Trophoblast cell (in vitro differentiated cells and primary cell): ENCODE data around the gene OR6K2.

Source experiments
- DNase-seq, 2 donors: peaks; one replicate each; pipeline ENCODE4 v3.0.0-alpha.2; 2016
- H2AFZ ChIP-seq: 2 replicates; pipeline ENCODE4 v1.6.1; 2013; ENCODE audit warnings: low read length, moderate library complexity, mild to moderate bottlenecking; ENCODE audit not compliant: insufficient read depth, poor library complexity
- H2AK5ac ChIP-seq: 2 replicates; pipeline ENCODE4 v1.6.1; 2013; ENCODE audit warnings: mild to moderate bottlenecking, low read length
- H2BK120ac ChIP-seq: 2 replicates; pipeline ENCODE4 v1.6.1; 2013; ENCODE audit warnings: low read length, mild to moderate bottlenecking, moderate library complexity; ENCODE audit not compliant: insufficient read depth, poor library complexity
- H2BK12ac ChIP-seq: 2 replicates; pipeline ENCODE4 v1.6.1; 2013; ENCODE audit warnings: mild to moderate bottlenecking, low read length, moderate library complexity
- H2BK5ac ChIP-seq: 2 replicates; pipeline ENCODE4 v1.6.1; 2013; ENCODE audit warnings: low read length, low read depth, moderate library complexity, mild to moderate bottlenecking; ENCODE audit not compliant: poor library complexity
- H3K14ac ChIP-seq: 2 replicates; pipeline ENCODE4 v1.6.1; 2013; ENCODE audit warnings: mild to moderate bottlenecking, low read length
- H3K18ac ChIP-seq: 2 replicates; pipeline ENCODE4 v1.6.1; 2013; ENCODE audit warnings: mild to moderate bottlenecking, low read length
- H3K23ac ChIP-seq: 2 replicates; pipeline ENCODE4 v1.6.1; 2013; ENCODE audit warnings: low read length
- H3K27ac ChIP-seq: 2 replicates; pipeline ENCODE4 v1.5.1; 2013; ENCODE audit warnings: low read depth, mild to moderate bottlenecking, inconsistent platforms, low read length, moderate library complexity
- H3K27me3 ChIP-seq: 2 replicates; pipeline ENCODE4 v1.6.1; 2013; ENCODE audit warnings: inconsistent platforms, mild to moderate bottlenecking, low read length, moderate library complexity; ENCODE audit not compliant: insufficient read depth
- H3K36me3 ChIP-seq, 2 experiments: 1 replicate in 1 of 2; 2 replicates in 1 of 2; pipeline ENCODE4 v1.6.1; 2013; ENCODE audit warnings: low read length in 2 of 2, mild to moderate bottlenecking in 2 of 2, moderate library complexity in 1 of 2; ENCODE audit not compliant: insufficient read depth in 2 of 2, control insufficient read depth in 1 of 2
- H3K4ac ChIP-seq: 2 replicates; pipeline ENCODE4 v1.6.1; 2013; ENCODE audit warnings: low read depth, mild to moderate bottlenecking, low read length, moderate library complexity
- H3K4me1 ChIP-seq, 2 experiments: 1 replicate in 1 of 2; 2 replicates in 1 of 2; pipeline ENCODE4 v1.6.1; 2013; ENCODE audit warnings: low read length in 2 of 2, mild to moderate bottlenecking in 2 of 2, moderate library complexity in 1 of 2; ENCODE audit not compliant: insufficient read depth in 2 of 2, control insufficient read depth in 1 of 2
- H3K4me2 ChIP-seq: 2 replicates; pipeline ENCODE4 v1.6.1; 2013; ENCODE audit warnings: inconsistent platforms, mild to moderate bottlenecking, low read length, moderate library complexity
- H3K4me3 ChIP-seq: 2 replicates; pipeline ENCODE4 v1.5.1; 2013; ENCODE audit warnings: mild to moderate bottlenecking, low read depth, low read length, inconsistent platforms
- H3K79me1 ChIP-seq: one replicate; pipeline ENCODE4 v1.6.1; 2013; ENCODE audit warnings: low read length
- H3K79me2 ChIP-seq: 2 replicates; pipeline ENCODE4 v1.6.1; 2013; ENCODE audit warnings: low read length, mild to moderate bottlenecking; ENCODE audit not compliant: control insufficient read depth, insufficient read depth, poor library complexity
- H3K9ac ChIP-seq: 2 replicates; pipeline ENCODE4 v1.6.1; 2013; ENCODE audit warnings: mild to moderate bottlenecking, low read length
- H3K9me3 ChIP-seq: 2 replicates; pipeline ENCODE4 v1.6.1; 2013; ENCODE audit warnings: low read depth, mild to moderate bottlenecking, control low read depth, inconsistent platforms, low read length; ENCODE audit not compliant: insufficient read depth
- H4K12ac ChIP-seq: 2 replicates; pipeline ENCODE4 v1.6.1; 2013; ENCODE audit warnings: low read depth, mild to moderate bottlenecking, low read length, moderate library complexity
- H4K8ac ChIP-seq: 2 replicates; pipeline ENCODE4 v1.6.1; 2013; ENCODE audit warnings: low read depth, mild to moderate bottlenecking, low read length, moderate library complexity
- H4K91ac ChIP-seq: one replicate; pipeline ENCODE4 v1.6.1; 2013; ENCODE audit warnings: low read depth, mild to moderate bottlenecking, low read length, moderate library complexity
- WGBS: extraction: QIAGEN DNeasy Blood & Tissue Kit; methylation state at CpG from one replicate; pipeline ENCODE4 v1.1.7; 2013; ENCODE audit warnings: missing lambda C conversion rate; ENCODE audit not compliant: insufficient read length, insufficient coverage; ENCODE audit errors: extremely low coverage; 5-methylcytosine and 5-hydroxymethylcytosine counted together

OR6K2 gene

GRCh38 chr1:158730453-158730852 lies 30.0 kb upstream of the OR6K2 start:
- no peak overlapping the region for H3K23ac ChIP-seq
- H2BK12ac ChIP-seq: no peak overlapping the region
- H3K9me3 ChIP-seq: no peaks in the 10 kb centered on the region
- WGBS: no CpG with 5 or more reads among the region's 4 CpGs
- no peaks in the 10 kb centered on the region for H3K27me3 ChIP-seq
- no peak overlapping the region for H3K4me2 ChIP-seq
- H4K12ac ChIP-seq: no peak overlapping the region
- no peaks in the 10 kb centered on the region for H3K79me1 ChIP-seq
- no peak overlapping the region for H3K9ac ChIP-seq
- DNase-seq: no peak
- no peak overlapping the region for H2AFZ ChIP-seq
- no peaks in the 10 kb centered on the region for H3K36me3 ChIP-seq
- no peak overlapping the region for H3K27ac ChIP-seq
- H2AK5ac ChIP-seq: no peak overlapping the region
- no peaks in the 10 kb centered on the region for H3K4me1 ChIP-seq
- no peak overlapping the region for H2BK5ac ChIP-seq
- H3K4ac ChIP-seq: no peak overlapping the region
- no peak overlapping the region for H3K14ac ChIP-seq
- no peak overlapping the region for H4K91ac ChIP-seq
- no peak overlapping the region for H4K8ac ChIP-seq
- no peaks in the 10 kb centered on the region for H3K79me2 ChIP-seq
- no peak overlapping the region for H2BK120ac ChIP-seq
- no peak overlapping the region for H3K4me3 ChIP-seq
- no peak overlapping the region for H3K18ac ChIP-seq

- DNase-seq: no peak
- no peaks in the 10 kb centered on the region for H3K79me2 ChIP-seq
- H2BK12ac ChIP-seq: no peak overlapping the region
- H3K14ac ChIP-seq: no peak overlapping the region
- no peak overlapping the region for H4K8ac ChIP-seq
- H2AFZ ChIP-seq: no peak overlapping the region
- H3K4ac ChIP-seq: no peak overlapping the region
- H3K9ac ChIP-seq: no peak overlapping the region
- H2AK5ac ChIP-seq: no peak overlapping the region
- H3K79me1 ChIP-seq: no peaks in the 10 kb centered on the region
- no peak overlapping the region for H4K91ac ChIP-seq
- no peaks in the 10 kb centered on the region for H3K9me3 ChIP-seq
- no peak overlapping the region for H3K4me3 ChIP-seq
- H3K18ac ChIP-seq: no peak overlapping the region
- no peak overlapping the region for H3K4me2 ChIP-seq
- no peak overlapping the region for H3K23ac ChIP-seq
- H4K12ac ChIP-seq: no peak overlapping the region
- no peak overlapping the region for H2BK5ac ChIP-seq
- H3K27me3 ChIP-seq: no peaks in the 10 kb centered on the region
- no CpG with 5 or more reads among the region's 3 CpGs for WGBS
- no peak overlapping the region for H3K27ac ChIP-seq
- no peak overlapping the region for H2BK120ac ChIP-seq
- H3K36me3 ChIP-seq: no peaks in the 10 kb centered on the region
- H3K4me1 ChIP-seq: no peaks in the 10 kb centered on the region
Observed at GRCh38 chr1:158728510-158729225, 28.2 kb upstream of the OR6K2 start.

- no CpG with 5 or more reads among the region's 5 CpGs for WGBS
- H3K27ac ChIP-seq: no peak overlapping the region
- H4K8ac ChIP-seq: no peak overlapping the region
- H2AFZ ChIP-seq: no peak overlapping the region
- no peak overlapping the region for H2BK120ac ChIP-seq
- no peaks in the 10 kb centered on the region for H3K79me2 ChIP-seq
- H4K12ac ChIP-seq: no peak overlapping the region
- no peak overlapping the region for H3K4me3 ChIP-seq
- no peak overlapping the region for H2BK5ac ChIP-seq
- H3K9ac ChIP-seq: no peak overlapping the region
- H3K14ac ChIP-seq: no peak overlapping the region
- no peaks in the 10 kb centered on the region for H3K36me3 ChIP-seq
- no peaks in the 10 kb centered on the region for H3K4me1 ChIP-seq
- H4K91ac ChIP-seq: no peak overlapping the region
- no peak overlapping the region for H3K4me2 ChIP-seq
- H3K9me3 ChIP-seq: no peaks in the 10 kb centered on the region
- no peak overlapping the region for H3K23ac ChIP-seq
- H3K4ac ChIP-seq: no peak overlapping the region
- no peak for DNase-seq
- no peak overlapping the region for H2AK5ac ChIP-seq
- no peaks in the 10 kb centered on the region for H3K79me1 ChIP-seq
- no peaks in the 10 kb centered on the region for H3K27me3 ChIP-seq
- H3K18ac ChIP-seq: no peak overlapping the region
- H2BK12ac ChIP-seq: no peak overlapping the region
Observed at GRCh38 chr1:158724442-158724841, 24.0 kb upstream of the OR6K2 start.

- no peak for DNase-seq
- Histone ChIP-seq H3K36me3 (no peaks in the 10 kb centered on the region), H3K14ac (no peak within 1 kb of the TSS), H3K18ac (no peak within 1 kb of the TSS), H4K91ac (no peak within 1 kb of the TSS), H3K4me3 (no peak within 1 kb of the TSS), H2AFZ (no peak within 1 kb of the TSS), H2BK12ac (no peak within 1 kb of the TSS), H3K4me2 (no peak within 1 kb of the TSS), H3K9me3 (no peaks in the 10 kb centered on the region), H2BK120ac (no peak within 1 kb of the TSS), H3K27me3 (no peaks in the 10 kb centered on the region), H2AK5ac (no peak within 1 kb of the TSS), H3K9ac (no peak within 1 kb of the TSS), H4K12ac (no peak within 1 kb of the TSS), H3K4ac (no peak within 1 kb of the TSS), H3K23ac (no peak within 1 kb of the TSS), H4K8ac (no peak within 1 kb of the TSS), H2BK5ac (no peak within 1 kb of the TSS), H3K79me2 (no peaks in the 10 kb centered on the region), H3K79me1 (no peaks in the 10 kb centered on the region), H3K4me1 (no peaks in the 10 kb centered on the region), H3K27ac (no peak within 1 kb of the TSS)
- no CpG with 5 or more reads among the region's 2 CpGs for WGBS
Observed at GRCh38 chr1:158720620-158721019, 20.2 kb upstream of the OR6K2 start, which contains the start of gene OR6K3. Gene OR6K3 (minus strand): TSS chr1:158720720. CDS start chr1:158718115, 2,605 bp downstream.
